Natural killer cell treated with Interleukin-12 subunit alpha and Interleukin-12 subunit beta and Interleukin-15 and Interleukin-18, amount 100 ng/mL, for 72 hours (primary cell): ENCODE measurements around the gene GPRIN2. TPM values are rescaled to one million over a fixed set of nuclear protein-coding genes. Genes with fewer than 3 reads are reported as not detected.
A peak's percentile ranks its signal among the peaks of the same experiment; 100 is the strongest.
"Not testable (repeated sequence)": the region's sequence is repeated elsewhere in the genome, so short reads cannot be mapped to it uniquely, and the experiment has no call there.

ENCODE experiments used
- ATAC-seq, 2 donors: fragments of 150-1000 bp; cut with Tn5 transposase in 1 of 2; sonication (Bioruptor Pico), chemical (Tn5 transposase) in 1 of 2; 2 replicates each; pipeline ENCODE4 v1.10.0; 2021
- DNase-seq: peaks from one replicate; pipeline ENCODE4 v3.0.0; 2022; ENCODE audit warnings: low spot score
- H3K27ac Mint-ChIP-seq, 2 donors: 1 replicate in 1 of 2; 2 replicates in 1 of 2; pipeline ENCODE4 v1.8.0; 2022; ENCODE audit warnings: mixed read lengths in 2 of 2, mild to moderate bottlenecking in 1 of 2, moderate library complexity in 1 of 2
- H3K27me3 Mint-ChIP-seq, 2 donors: 1 replicate in 1 of 2; 2 replicates in 1 of 2; pipeline ENCODE4 v1.8.0; 2022; ENCODE audit warnings: mixed read lengths in 2 of 2
- H3K36me3 Mint-ChIP-seq: one replicate; pipeline ENCODE4 v1.8.0; 2022; ENCODE audit warnings: mixed read lengths
- H3K4me1 Mint-ChIP-seq, 2 donors: 1 replicate in 1 of 2; 2 replicates in 1 of 2; pipeline ENCODE4 v1.8.0; 2022; ENCODE audit warnings: low read depth in 2 of 2, mixed read lengths in 2 of 2, mild to moderate bottlenecking in 1 of 2
- H3K4me3 Mint-ChIP-seq: one replicate; pipeline ENCODE4 v1.8.0; 2022; ENCODE audit warnings: mixed read lengths
- H3K9me3 Mint-ChIP-seq: 2 replicates; pipeline ENCODE4 v1.8.0; 2022; ENCODE audit warnings: mixed read lengths
- total RNA-seq, 2 donors: library from RNA; stranded (reverse); gene quantifications; one replicate each; pipeline ENCODE4 v1.2.3, GENCODE V29; 2022

GPRIN2 gene
- total RNA-seq, 2 donors from 2014 or later: not detected

DNA sequence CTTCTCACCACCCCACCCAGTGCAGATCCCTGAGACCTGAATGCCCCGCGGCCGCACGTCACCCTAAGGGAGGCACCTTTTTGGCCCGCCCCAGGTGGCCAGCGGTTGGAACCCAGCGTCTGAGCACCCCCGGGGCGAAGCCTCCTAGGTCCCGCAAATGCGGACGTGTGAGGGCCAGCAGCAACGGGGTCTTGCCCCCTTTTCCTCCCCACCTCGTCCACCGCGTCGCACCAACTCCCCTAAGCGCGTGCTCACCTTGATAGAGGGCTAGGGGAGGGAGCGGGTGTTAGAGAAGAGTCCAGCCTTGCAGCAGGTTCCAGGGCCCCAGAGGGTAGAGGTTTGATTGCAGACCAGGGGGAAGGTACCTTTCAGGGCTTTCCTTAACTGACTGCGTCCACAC lies 22.9 kb upstream of the GPRIN2 start:
- H3K4me3 Mint-ChIP-seq, H3K9me3 Mint-ChIP-seq, H3K4me1 Mint-ChIP-seq: not testable (repeated sequence)

DNA sequence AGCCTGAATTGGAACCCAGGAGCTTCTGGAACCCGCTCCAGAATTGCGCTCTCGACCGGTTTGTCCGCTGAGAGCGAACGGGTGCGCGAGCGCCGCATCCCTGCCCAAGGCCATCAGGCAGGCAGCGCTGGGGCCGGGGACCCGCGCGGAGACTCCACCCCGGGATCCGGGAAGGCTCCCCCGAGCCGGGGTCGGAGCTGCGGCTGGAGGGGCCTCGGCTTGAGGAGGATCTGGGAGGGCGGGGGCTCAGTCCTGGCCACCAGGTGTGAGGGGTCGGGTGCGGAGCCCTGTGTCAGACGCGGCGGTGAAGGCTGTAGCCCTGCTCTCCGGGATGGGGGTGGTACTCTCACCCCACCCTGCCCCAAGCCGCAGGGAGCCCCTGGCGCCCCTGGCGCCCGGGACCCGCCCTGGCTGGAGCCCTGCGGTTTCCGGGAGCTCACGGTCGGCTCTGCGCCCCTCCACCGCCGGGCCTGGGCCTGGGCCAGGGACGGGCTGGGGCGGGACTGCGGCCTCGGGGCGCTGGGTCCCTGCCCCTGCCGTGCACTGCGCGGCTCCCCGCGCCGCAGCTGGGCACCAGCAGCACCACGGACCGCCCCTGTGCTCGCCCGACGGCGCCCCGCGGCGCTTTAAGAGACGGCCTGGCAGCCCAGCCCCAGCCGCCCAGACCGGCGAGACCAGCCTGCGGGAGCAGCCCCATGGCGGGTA lies 22.2 kb upstream of the GPRIN2 start, which contains the start of gene SYT15:
TSS of gene SYT15 (plus strand) at position 655 of the 705 bp plus-strand sequence. CDS start at position 696, 41 bp downstream.
- not testable (repeated sequence) for H3K4me1 Mint-ChIP-seq, ATAC-seq, DNase-seq, H3K4me3 Mint-ChIP-seq, H3K27ac Mint-ChIP-seq, H3K36me3 Mint-ChIP-seq, H3K9me3 Mint-ChIP-seq, H3K27me3 Mint-ChIP-seq

More for the DNA sequence above, 22.9 kb upstream of the GPRIN2 start:
- not testable (repeated sequence) for ATAC-seq, H3K27ac Mint-ChIP-seq, DNase-seq, H3K36me3 Mint-ChIP-seq, H3K27me3 Mint-ChIP-seq

DNA sequence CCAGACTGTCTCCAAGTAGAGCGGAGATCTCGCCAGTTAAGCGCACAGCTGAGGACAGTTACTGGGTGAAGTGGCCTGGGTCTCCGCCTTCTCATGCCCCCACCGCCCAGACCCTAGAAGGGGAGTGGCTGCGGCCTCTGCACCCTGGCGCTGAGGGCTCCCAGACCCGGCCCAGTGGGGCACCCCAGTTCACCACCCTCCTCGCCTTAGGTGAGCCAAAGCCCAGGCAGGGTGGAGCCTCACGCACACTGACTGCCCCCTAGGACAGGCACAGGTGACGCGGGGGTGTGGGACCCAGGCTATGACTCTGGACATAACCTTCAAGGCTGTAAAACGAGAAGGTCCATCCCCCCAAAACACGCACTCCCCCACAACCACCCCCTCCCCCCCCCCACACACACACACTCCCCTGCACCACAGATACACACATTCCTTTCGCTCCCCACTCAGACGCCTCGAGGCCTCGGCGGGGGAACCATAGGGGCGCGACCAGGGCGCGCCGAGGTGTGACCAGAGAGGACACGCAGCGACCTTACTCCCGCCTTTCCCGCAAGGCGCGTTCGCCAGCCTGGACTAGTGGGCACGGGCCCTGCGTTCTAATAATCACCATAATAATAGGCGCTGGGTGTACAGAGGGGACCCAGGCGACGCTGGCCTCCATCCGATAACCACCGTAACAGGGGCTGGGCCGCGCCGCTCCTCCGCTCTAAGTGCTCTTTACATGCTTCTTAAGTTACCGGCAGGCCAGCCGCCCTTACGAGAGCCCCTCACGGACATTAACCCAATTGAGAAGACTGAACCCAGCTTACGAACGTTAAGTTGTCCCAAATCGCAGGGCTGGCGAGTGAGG lies 21.4 kb upstream of the GPRIN2 start:
- not testable (repeated sequence) for H3K4me3 Mint-ChIP-seq, DNase-seq, H3K27me3 Mint-ChIP-seq, H3K4me1 Mint-ChIP-seq, ATAC-seq, H3K27ac Mint-ChIP-seq, H3K9me3 Mint-ChIP-seq, H3K36me3 Mint-ChIP-seq

DNA sequence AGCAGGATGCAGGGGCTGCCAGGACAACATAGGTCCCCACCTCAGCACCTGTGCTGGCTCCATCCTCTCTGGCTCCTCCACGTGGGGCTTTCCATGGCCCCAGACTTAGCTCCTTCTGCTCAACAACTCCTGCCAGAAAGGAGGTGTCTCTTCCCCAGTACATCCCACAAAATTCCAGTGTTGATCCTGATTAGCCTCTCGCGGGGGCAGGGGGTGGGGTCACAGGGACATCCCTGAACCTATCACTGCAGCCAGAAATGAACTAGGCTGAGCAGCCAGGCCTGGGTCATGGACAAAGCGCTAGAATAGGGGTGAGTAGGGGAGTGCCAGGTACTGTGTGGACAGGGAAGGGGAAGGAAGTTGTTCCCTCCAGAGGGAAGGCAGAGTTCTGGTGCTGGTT lies 17.4 kb upstream of the GPRIN2 start:
- H3K4me1 Mint-ChIP-seq, H3K27me3 Mint-ChIP-seq, H3K4me3 Mint-ChIP-seq, H3K27ac Mint-ChIP-seq, H3K9me3 Mint-ChIP-seq, H3K36me3 Mint-ChIP-seq, DNase-seq: not testable (repeated sequence)
- peak in 1 of 2 donors; percentile 26 for ATAC-seq

DNA sequence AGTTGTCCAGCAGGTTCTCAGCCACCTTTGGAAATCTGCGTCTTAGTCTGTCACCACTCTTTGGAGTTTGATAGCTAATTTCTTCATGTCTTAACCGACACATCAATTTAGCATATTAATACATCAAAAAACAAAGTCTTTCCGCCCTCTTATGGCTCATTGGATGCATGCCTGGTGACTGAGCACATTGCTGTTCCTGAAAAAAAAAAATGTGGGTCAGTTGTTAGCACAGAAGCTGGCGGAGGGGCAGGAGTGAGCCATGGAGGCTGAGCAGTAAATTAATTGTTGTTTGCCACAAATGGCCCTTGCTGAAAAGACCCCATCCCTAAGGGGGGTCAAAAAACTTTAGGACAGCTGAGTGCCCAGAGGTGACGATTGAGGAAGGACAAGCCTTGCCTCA lies 16.9 kb upstream of the GPRIN2 start:
- not testable (repeated sequence) for H3K36me3 Mint-ChIP-seq, H3K27me3 Mint-ChIP-seq, H3K4me3 Mint-ChIP-seq, H3K4me1 Mint-ChIP-seq, ATAC-seq, H3K9me3 Mint-ChIP-seq, H3K27ac Mint-ChIP-seq, DNase-seq

DNA sequence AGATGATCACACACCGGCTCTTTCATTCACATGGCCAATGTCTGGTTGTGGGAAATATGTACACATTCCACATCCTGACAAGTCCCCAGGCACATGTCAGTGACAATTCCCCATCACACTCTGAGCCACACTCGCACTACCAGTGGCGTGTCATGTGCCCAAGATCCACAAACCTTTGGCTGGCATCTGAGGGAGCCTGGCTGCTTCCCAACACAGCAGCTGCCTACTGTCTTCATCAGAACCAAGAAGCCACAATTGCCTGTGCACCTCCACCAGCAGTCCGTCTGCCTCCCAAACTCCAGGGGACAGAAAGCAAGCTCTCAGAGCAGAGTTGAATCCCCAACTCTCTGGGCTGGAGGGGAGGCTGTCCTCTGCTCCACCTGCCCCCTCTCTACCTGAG lies 16.3 kb upstream of the GPRIN2 start:
- H3K9me3 Mint-ChIP-seq, H3K4me3 Mint-ChIP-seq, H3K27me3 Mint-ChIP-seq, ATAC-seq, H3K27ac Mint-ChIP-seq, DNase-seq, H3K36me3 Mint-ChIP-seq, H3K4me1 Mint-ChIP-seq: not testable (repeated sequence)

GRCh38 chr10:46570655-46571054 lies 14.2 kb upstream of the GPRIN2 start:
- DNase-seq, H3K4me3 Mint-ChIP-seq, H3K4me1 Mint-ChIP-seq, H3K27me3 Mint-ChIP-seq, H3K9me3 Mint-ChIP-seq, H3K36me3 Mint-ChIP-seq, ATAC-seq, H3K27ac Mint-ChIP-seq: not testable (repeated sequence)

DNA sequence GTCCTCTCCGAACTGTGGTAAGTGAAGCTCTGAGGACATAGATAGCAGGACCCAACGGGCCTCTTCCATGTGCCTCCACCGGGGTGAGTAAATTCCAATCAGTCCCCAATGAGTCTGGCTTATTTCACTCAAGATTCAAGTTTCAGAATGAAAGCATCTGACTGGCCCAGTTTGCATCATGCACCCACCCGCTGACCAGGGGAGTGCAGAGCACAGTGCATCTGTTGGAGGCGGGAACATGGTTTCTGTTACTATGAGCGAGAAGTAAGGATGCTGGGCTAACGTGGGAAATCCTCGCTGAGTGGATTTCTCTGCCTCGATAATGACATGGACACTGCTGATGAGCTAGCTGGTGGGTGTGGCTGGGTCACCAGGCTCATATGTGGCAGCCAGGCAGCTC lies 10.7 kb upstream of the GPRIN2 start:
- H3K36me3 Mint-ChIP-seq, H3K27me3 Mint-ChIP-seq, H3K27ac Mint-ChIP-seq, H3K9me3 Mint-ChIP-seq, H3K4me1 Mint-ChIP-seq, H3K4me3 Mint-ChIP-seq, DNase-seq: not testable (repeated sequence)
- ATAC-seq: peak; percentile 15 to 55

GRCh38 chr10:46565591-46566332 lies 9.3 kb upstream of the GPRIN2 start:
- not testable (repeated sequence) for H3K27me3 Mint-ChIP-seq, H3K4me1 Mint-ChIP-seq, DNase-seq, H3K9me3 Mint-ChIP-seq, H3K4me3 Mint-ChIP-seq, H3K27ac Mint-ChIP-seq, H3K36me3 Mint-ChIP-seq
- peak in 1 of 2 donors; percentile 49 for ATAC-seq

DNA sequence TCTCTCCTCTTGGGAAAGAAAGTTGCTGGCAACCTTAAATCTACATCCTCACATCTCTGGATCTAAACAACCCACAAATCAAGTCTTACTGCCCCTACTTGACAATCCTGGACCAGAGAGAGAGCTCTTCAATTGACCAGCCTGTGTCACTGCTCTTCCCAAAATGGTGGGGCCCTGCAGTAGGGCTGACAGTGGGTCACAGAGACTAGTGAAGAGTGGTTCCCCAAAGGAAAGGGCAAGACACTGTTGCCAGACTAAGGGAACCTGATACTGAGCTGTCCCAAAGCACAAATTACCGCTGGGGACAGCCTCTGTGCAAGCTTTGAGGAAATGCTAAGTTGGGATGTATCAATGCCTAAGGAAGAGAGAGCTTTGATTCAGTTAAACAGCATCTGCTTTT lies 4.5 kb upstream of the GPRIN2 start:
- H3K4me3 Mint-ChIP-seq: no peak overlapping the region
- H3K4me1 Mint-ChIP-seq: peaks cover 0 to 2% of the 10 kb centered on the region in 2 donors
- H3K9me3 Mint-ChIP-seq: no peaks in the 10 kb centered on the region
- H3K27ac Mint-ChIP-seq: no peak overlapping the region
- H3K27me3 Mint-ChIP-seq: peaks cover 0 to 2% of the 10 kb centered on the region in 2 donors
- no peaks in the 10 kb centered on the region for H3K36me3 Mint-ChIP-seq
- ATAC-seq (peak in 1 of 2 donors; percentile 30), DNase-seq (peak; percentile 54)

DNA sequence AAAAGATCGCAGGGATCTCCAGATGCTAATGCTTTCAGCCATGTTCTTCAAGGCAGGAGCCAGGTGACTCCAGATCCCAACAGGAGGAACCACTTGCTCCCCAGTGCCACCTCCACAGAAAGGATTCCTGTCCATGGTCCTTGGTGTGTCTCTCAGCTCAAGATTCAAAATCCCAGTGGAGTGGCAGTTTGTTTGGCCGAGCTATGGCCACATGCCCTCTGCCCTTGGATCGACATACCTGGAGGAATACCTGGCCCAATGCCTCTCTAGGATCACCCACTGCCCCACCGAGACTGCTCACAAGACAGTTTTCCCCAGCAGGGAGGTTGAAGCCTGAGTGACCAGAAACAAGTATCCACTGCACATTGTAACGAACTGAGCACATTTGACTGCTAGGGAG lies 3.9 kb upstream of the GPRIN2 start:
- Mint-ChIP-seq H3K27ac (no peak overlapping the region), H3K4me1 (peaks cover 0 to 2% of the 10 kb centered on the region in 2 donors), H3K27me3 (peaks cover 0 to 3% of the 10 kb centered on the region in 2 donors), H3K9me3 (no peaks in the 10 kb centered on the region), H3K36me3 (no peaks in the 10 kb centered on the region), H3K4me3 (no peak overlapping the region)
- DNase-seq: peak; percentile 57
- no peak for ATAC-seq

DNA sequence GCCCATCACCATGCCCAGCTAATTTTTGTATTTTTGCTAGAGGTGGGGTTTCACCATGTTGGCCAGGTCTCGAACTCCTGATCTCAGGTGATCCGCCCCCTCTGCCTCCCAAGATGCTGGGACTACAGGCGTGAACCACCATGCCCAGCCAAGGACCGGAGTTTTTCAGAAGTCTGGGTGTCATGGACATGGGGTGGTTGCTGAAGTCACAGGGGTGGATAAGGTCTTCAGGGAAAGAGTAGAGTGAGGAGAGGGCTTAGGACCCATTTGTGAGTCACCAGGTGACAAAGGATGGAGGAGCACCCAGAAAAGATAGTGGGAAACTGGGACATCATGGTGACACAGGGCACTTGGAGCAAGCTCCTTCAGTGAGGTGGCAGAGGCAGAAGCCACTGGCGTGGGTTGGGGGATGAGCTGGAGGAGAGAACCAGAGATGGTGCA lies 2.8 kb upstream of the GPRIN2 start:
- Mint-ChIP-seq H3K4me1 (peaks cover 0 to 2% of the 10 kb centered on the region in 2 donors), H3K36me3 (no peaks in the 10 kb centered on the region), H3K27ac (no peak overlapping the region), H3K27me3 (peaks cover 0 to 3% of the 10 kb centered on the region in 2 donors), H3K4me3 (no peak overlapping the region), H3K9me3 (no peaks in the 10 kb centered on the region)
- ATAC-seq: no peak
- peak; percentile 51 for DNase-seq

DNA sequence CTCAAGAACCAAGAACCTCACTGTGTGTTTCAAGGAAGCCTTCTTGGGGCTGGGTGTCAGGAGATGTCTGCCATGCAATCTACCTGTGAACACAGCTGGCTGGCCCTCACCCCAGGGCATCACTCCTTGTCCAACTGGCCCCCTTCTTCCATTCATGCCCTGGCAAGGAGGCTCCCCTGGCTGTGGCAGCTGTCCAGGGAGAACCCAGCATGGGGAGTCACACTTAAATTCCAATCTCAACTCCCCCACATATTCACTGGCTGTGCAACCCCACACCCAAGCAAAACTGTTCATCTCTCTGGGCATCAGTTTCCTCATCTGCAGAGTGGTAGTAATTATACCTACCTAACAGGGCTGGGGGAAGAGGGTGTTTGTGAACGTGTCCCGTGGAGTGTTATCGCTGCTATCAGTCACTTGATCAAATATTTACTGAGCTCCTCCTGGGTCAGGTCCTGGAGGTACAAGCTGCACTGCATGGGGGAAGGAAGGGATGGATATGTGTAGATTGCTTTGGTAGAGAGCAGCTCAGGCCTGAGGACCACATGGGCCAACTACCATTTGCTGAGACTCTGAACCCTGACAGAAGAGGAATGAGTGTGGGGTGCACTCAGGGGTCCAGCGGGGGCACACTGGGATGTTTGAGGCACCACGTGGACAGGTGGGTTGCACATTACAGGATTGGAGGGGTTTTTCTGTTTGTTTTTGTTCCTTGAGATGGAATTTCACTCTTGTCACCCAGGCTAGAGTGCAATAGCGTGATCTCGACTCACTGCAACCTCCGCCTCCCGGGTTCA lies 2.1 kb upstream of the GPRIN2 start:
- Mint-ChIP-seq H3K9me3 (no peaks in the 10 kb centered on the region), H3K4me3 (no peak overlapping the region)

More for the DNA sequence above, 2.1 kb upstream of the GPRIN2 start:
- ATAC-seq: no peak
- Mint-ChIP-seq H3K27me3 (peaks cover 0 to 3% of the 10 kb centered on the region in 2 donors), H3K36me3 (no peaks in the 10 kb centered on the region), H3K27ac (no peak overlapping the region), H3K4me1 (peaks cover 0 to 2% of the 10 kb centered on the region in 2 donors)
- DNase-seq: peak; percentile 57
